Lung (tissue), 12 donors: Measurements from ENCODE around the gene NANS. TPM values are rescaled to one million over a fixed set of nuclear protein-coding genes. Genes with fewer than 3 reads are reported as not detected.
A peak's percentile ranks its signal among the peaks of the same experiment; 100 is the strongest.
"Not testable (repeated sequence)": the region's sequence is repeated elsewhere in the genome, so short reads cannot be mapped to it uniquely, and the experiment has no call there.

Experiments used
- ATAC-seq: fragments of 200-7000 bp; cut with Tn5 transposase; one replicate; pipeline ENCODE4 v1.9.1; 2020; ENCODE audit warnings: moderate number of reproducible peaks; ENCODE audit not compliant: insufficient read depth, low FRiP score
- DNase-seq, 3 donors: peaks; one replicate each; pipeline ENCODE4 v3.0.0-alpha.2; 2013 to 2017
- H3K27ac ChIP-seq, 2 donors: one replicate each; pipeline ENCODE4 v1.5.1; 2013; ENCODE audit warnings: mild to moderate bottlenecking in 2 of 2, moderate library complexity in 2 of 2, control low read depth in 1 of 2, inconsistent platforms in 1 of 2, low read depth in 1 of 2, low read length in 1 of 2
- H3K27me3 ChIP-seq, 3 donors: one replicate each; pipeline ENCODE4 v1.5.1; 2013; ENCODE audit warnings: low read length in 2 of 3; ENCODE audit not compliant: control insufficient read depth in 3 of 3, insufficient read depth in 3 of 3
- H3K36me3 ChIP-seq, 4 donors: one replicate each; pipeline ENCODE4 v1.5.1; 2013; ENCODE audit warnings: low read length in 4 of 4, mild to moderate bottlenecking in 1 of 4, moderate library complexity in 1 of 4; ENCODE audit not compliant: control insufficient read depth in 4 of 4, insufficient read depth in 4 of 4
- H3K4me1 ChIP-seq, 5 donors: one replicate each; pipeline ENCODE4 v1.5.1; 2013; ENCODE audit warnings: low read length in 5 of 5, mild to moderate bottlenecking in 2 of 5, moderate library complexity in 1 of 5; ENCODE audit not compliant: control insufficient read depth in 5 of 5, insufficient read depth in 5 of 5
- H3K4me3 ChIP-seq: one replicate; pipeline ENCODE4 v1.5.1; 2013; ENCODE audit warnings: mild to moderate bottlenecking, control low read depth, moderate library complexity
- H3K9ac ChIP-seq, 2 donors: one replicate each; pipeline ENCODE4 v1.5.1; 2013; ENCODE audit warnings: low read length in 2 of 2, control low read depth in 1 of 2; ENCODE audit not compliant: insufficient read depth in 1 of 2
- H3K9me3 ChIP-seq, 4 donors: one replicate each; pipeline ENCODE4 v1.5.1; 2013; ENCODE audit warnings: low read length in 3 of 4, mild to moderate bottlenecking in 1 of 4, moderate library complexity in 1 of 4; ENCODE audit not compliant: control insufficient read depth in 4 of 4, insufficient read depth in 3 of 4
- CTCF ChIP-seq: IDR thresholded peaks from 2 replicates; pipeline ENCODE4 v1.5.1; 2012; ENCODE audit warnings: mild to moderate bottlenecking; ENCODE audit errors: control extremely low read depth, extremely low read depth
- WGBS, 2 donors: extraction: QIAGEN DNeasy Blood & Tissue Kit; methylation state at CpG; one replicate each; pipeline ENCODE4 v1.1.7; 2013; 5-methylcytosine and 5-hydroxymethylcytosine counted together
- polyA plus RNA-seq, 2 donors: library from polyadenylated mRNA; stranded (reverse); fragments of 200-250 nt; gene quantifications; one replicate each; pipeline ENCODE4 v1.2.1, GENCODE V29; 2013
- total RNA-seq, 2 donors: library from RNA; depleted of rRNA in 1 of 2; stranded (reverse); fragments of >200 nt in 1 of 2; gene quantifications; one replicate each; pipeline ENCODE4 v1.2.1, GENCODE V29; 2014 to 2021
- donor health status: control.
- donor health status: control.
- donor health status: Bipolar disorder and iron deficiency.
- donor health status: healthy.
- donor health status: DM: yes; HTN: yes; CAD: no.

NANS gene
- total and polyA plus RNA-seq, 4 donors: 50.6 to 109 (median 74.4) TPM

- DNase-seq (no peak), ATAC-seq (no peak)
- no peaks in the 10 kb centered on the region for H3K4me1 ChIP-seq
Measured at GRCh38 chr9:98019098-98019497, 37.4 kb upstream of the NANS start.

GRCh38 chr9:98019869-98020268 lies 36.7 kb upstream of the NANS start:
- WGBS, 2 donors: 89 to 90% methylated on average over 5 of the region's 5 CpGs
- H3K4me3 ChIP-seq, ATAC-seq, H3K9ac ChIP-seq, H3K4me1 ChIP-seq, H3K9me3 ChIP-seq, DNase-seq, H3K27ac ChIP-seq, H3K27me3 ChIP-seq: not testable (repeated sequence)
- H3K36me3 ChIP-seq: peaks cover 7 to 39% (median 24%) of the 10 kb centered on the region in 4 donors

More at GRCh38 chr9:98019098-98019497, 37.4 kb upstream of the NANS start:
- Histone ChIP-seq H3K4me3 (no peak overlapping the region), H3K27me3 (no peaks in the 10 kb centered on the region), H3K9ac (no peak overlapping the region), H3K27ac (no peak overlapping the region), H3K9me3 (no peaks in the 10 kb centered on the region), H3K36me3 (peaks cover 9 to 42% (median 27%) of the 10 kb centered on the region in 4 donors)
- no peak for TF ChIP-seq CTCF
- WGBS, 2 donors: 75 to 86% methylated on average over 4 of the region's 4 CpGs

DNA sequence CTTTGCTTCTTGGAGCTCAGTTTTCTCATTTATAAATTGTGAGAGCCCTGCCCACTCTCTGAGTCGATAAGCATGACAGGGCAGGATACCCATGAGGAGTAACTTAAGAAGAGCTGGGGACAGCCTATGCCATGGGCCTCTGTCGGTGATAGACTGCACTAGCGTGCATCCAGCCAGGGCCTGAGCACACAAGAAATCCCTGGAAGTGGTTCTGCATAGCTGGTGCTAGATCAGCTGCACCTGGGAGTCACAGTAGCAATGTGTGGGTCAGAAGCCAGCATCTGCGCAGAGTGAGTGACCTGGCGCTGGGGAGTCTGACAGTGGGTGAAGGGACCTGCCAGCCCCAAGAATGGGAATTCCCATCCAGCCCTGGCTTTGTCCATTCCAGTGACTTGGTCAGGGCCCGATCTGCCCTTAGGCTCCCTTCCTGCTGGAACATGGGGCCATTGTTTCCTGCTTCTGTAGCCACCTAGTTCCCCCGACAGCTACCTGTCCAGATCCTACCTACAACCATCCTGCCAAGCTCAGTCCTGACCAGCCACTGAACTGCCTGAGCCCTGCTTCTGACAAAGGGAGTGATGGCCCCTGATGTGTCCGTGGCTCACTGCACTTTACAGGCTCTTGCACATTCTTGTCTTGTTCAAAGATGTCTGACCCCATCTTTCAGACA lies 35.9 kb upstream of the NANS start:
- Histone ChIP-seq H3K9ac (no peak overlapping the region), H3K36me3 (peaks cover 0 to 35% (median 21%) of the 10 kb centered on the region in 4 donors), H3K4me1 (peaks cover 0 to 1% (median 0%) of the 10 kb centered on the region in 5 donors), H3K27me3 (no peaks in the 10 kb centered on the region), H3K4me3 (no peak overlapping the region), H3K9me3 (no peaks in the 10 kb centered on the region), H3K27ac (peak overlapping the region in 1 of 2 donors; percentile 62)
- 95% methylated on average over 8 of the region's 8 CpGs for WGBS, 2 donors
- DNase-seq (no peak), ATAC-seq (no peak)
- no peak for TF ChIP-seq CTCF

DNA sequence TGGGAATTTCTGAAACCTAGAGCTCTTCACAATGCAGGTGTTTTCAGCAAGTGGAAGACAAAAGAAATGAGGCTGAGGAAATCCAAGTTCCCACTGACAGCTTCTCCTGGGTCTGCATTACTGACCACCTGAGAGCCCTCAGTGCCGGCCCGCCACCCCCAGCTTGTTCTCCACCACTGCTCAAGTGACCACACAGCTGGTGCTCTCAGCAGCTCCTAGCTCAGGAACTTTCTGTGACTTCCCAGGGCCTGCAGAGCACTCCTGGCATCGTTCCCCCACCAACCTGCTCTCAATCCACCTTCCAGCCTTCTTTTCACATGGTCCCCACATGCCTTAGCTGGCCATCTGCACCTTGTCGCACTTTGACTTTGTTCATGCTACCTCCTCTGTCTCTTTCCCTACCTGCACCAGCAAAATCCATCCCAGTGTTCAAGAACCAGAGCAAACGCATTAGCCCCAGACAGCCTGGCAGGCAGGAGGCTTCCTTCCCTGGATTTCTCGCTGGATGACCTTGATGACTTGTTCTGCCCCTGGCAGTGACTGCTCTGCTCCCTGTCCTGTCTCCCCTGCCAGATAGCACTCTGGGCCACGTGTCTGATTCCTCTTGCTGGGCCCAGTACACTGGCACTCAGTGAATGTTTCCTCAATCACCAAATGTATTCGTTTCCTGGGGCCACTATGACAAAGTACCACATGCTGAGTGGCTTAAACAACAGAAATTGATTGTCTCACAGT lies 35.1 kb upstream of the NANS start:
- DNase-seq (no peak), ATAC-seq (no peak)
- Histone ChIP-seq H3K4me1 (peaks cover 0 to 1% (median 0%) of the 10 kb centered on the region in 5 donors), H3K9ac (no peak overlapping the region), H3K27ac (peak overlapping the region in 1 of 2 donors; percentile 62), H3K9me3 (no peaks in the 10 kb centered on the region), H3K4me3 (no peak overlapping the region), H3K27me3 (no peaks in the 10 kb centered on the region), H3K36me3 (peaks cover 0 to 31% (median 14%) of the 10 kb centered on the region in 4 donors)
- no peak for TF ChIP-seq CTCF
- 83 to 93% methylated on average over 8 of the region's 8 CpGs for WGBS, 2 donors
